ENCODE measurements around the gene EMC10.

EMC10 gene

GRCh38 chr19:50449236-50449899 lies 26.9 kb upstream of the EMC10 start:
- no peak overlapping the region for H3K4me3 Mint-ChIP-seq
- no peak overlapping the region for H3K27ac Mint-ChIP-seq
- DNase-seq: no peak
- H3K27me3 Mint-ChIP-seq (ENCODE audit: low read depth, poor library complexity): peaks cover 22% of the 10 kb centered on the region
- no peaks in the 10 kb centered on the region for H3K4me1 Mint-ChIP-seq
- H3K36me3 Mint-ChIP-seq (ENCODE audit: low read depth): no peaks in the 10 kb centered on the region
- no peak for TF ChIP-seq CTCF (IDR thresholded peaks at IDR 0.05)
- H3K9me3 Mint-ChIP-seq: peaks cover 8% of the 10 kb centered on the region

- DNase-seq: no peak
- H3K4me1 Mint-ChIP-seq: no peaks in the 10 kb centered on the region
- H3K27me3 Mint-ChIP-seq (ENCODE audit: low read depth, poor library complexity): peaks cover 26% of the 10 kb centered on the region
- no peaks in the 10 kb centered on the region for H3K36me3 Mint-ChIP-seq (ENCODE audit: low read depth)
- no peak overlapping the region for H3K27ac Mint-ChIP-seq
- H3K4me3 Mint-ChIP-seq: no peak overlapping the region
- H3K9me3 Mint-ChIP-seq: peaks cover 8% of the 10 kb centered on the region
- TF ChIP-seq CTCF (IDR thresholded peaks at IDR 0.05): no peak
Measured at GRCh38 chr19:50450369-50451222, 25.7 kb upstream of the EMC10 start.

GRCh38 chr19:50451223-50451534 lies 25.1 kb upstream of the EMC10 start:
- no peak for DNase-seq
- no peak for TF ChIP-seq CTCF (IDR thresholded peaks at IDR 0.05)
- peaks cover 30% of the 10 kb centered on the region for H3K27me3 Mint-ChIP-seq (ENCODE audit: low read depth, poor library complexity)
- no peak overlapping the region for H3K4me3 Mint-ChIP-seq
- H3K4me1 Mint-ChIP-seq: no peaks in the 10 kb centered on the region
- H3K27ac Mint-ChIP-seq: no peak overlapping the region
- H3K36me3 Mint-ChIP-seq (ENCODE audit: low read depth): no peaks in the 10 kb centered on the region
- H3K9me3 Mint-ChIP-seq: peaks cover 8% of the 10 kb centered on the region

GRCh38 chr19:50453243-50453642 lies 23.1 kb upstream of the EMC10 start:
- Mint-ChIP-seq H3K9me3 (no peaks in the 10 kb centered on the region), H3K27ac (no peak overlapping the region), H3K4me1 (no peaks in the 10 kb centered on the region)

GRCh38 chr19:50455992-50456391 lies 20.3 kb upstream of the EMC10 start:
- H3K36me3 Mint-ChIP-seq (ENCODE audit: low read depth): no peaks in the 10 kb centered on the region
- no peak for TF ChIP-seq CTCF (IDR thresholded peaks at IDR 0.05)
- DNase-seq: no peak
- no peak overlapping the region for H3K27ac Mint-ChIP-seq
- H3K4me1 Mint-ChIP-seq: peaks cover 8% of the 10 kb centered on the region
- no peak overlapping the region for H3K4me3 Mint-ChIP-seq
- peaks cover 30% of the 10 kb centered on the region for H3K27me3 Mint-ChIP-seq (ENCODE audit: low read depth, poor library complexity)
- H3K9me3 Mint-ChIP-seq: no peaks in the 10 kb centered on the region

More at GRCh38 chr19:50453243-50453642, 23.1 kb upstream of the EMC10 start:
- no peaks in the 10 kb centered on the region for H3K36me3 Mint-ChIP-seq (ENCODE audit: low read depth)
- H3K27me3 Mint-ChIP-seq (ENCODE audit: low read depth, poor library complexity): peaks cover 36% of the 10 kb centered on the region
- no peak for TF ChIP-seq CTCF (IDR thresholded peaks at IDR 0.05)
- DNase-seq: no peak
- no peak overlapping the region for H3K4me3 Mint-ChIP-seq

Measured in nephron progenitor cell (in vitro differentiated cells).